SK-N-SH treated with all-trans-retinoic acid at 6 μM for 48 hours (cell line): ENCODE results near the gene IGF2BP1.
A peak's percentile ranks its signal among the peaks of the same experiment; 100 is the strongest.

Source experiments
- ATAC-seq: fragments of 200-7000 bp; cut with Tn5 transposase; 3 replicates; pipeline ENCODE4 v1.9.1; 2020; ENCODE audit warnings: mild to moderate bottlenecking, moderate library complexity
- ARNTL ChIP-seq: fragments of 450-650 bp; formaldehyde crosslinking; IDR thresholded peaks from 2 replicates; pipeline ENCODE4 v1.5.0; 2020; ENCODE audit warnings: low read depth, mild to moderate bottlenecking, moderate library complexity, borderline replicate concordance
- CSDC2 ChIP-seq: fragments of 250-450 bp; sonication (Bioruptor Pico); IDR thresholded peaks from 2 replicates; pipeline ENCODE4 v1.5.0; 2020; ENCODE audit warnings: mild to moderate bottlenecking, moderate library complexity
- ESRRG ChIP-seq: fragments of 250-450 bp; sonication (Bioruptor Pico); IDR thresholded peaks from 2 replicates; pipeline ENCODE4 v1.6.1; 2021; ENCODE audit warnings: mild to moderate bottlenecking
- GLIS3 ChIP-seq: fragments of 250-450 bp; sonication (Bioruptor Pico); IDR thresholded peaks from 2 replicates; pipeline ENCODE4 v1.5.0; 2020; ENCODE audit warnings: mild to moderate bottlenecking, moderate library complexity
- ISL1 ChIP-seq: fragments of 250-450 bp; sonication (Bioruptor Pico); IDR thresholded peaks from 2 replicates; pipeline ENCODE4 v2.1.2; 2022; ENCODE audit warnings: mild to moderate bottlenecking, moderate library complexity
- OSR1 ChIP-seq: fragments of 250-450 bp; sonication (Bioruptor Pico); IDR thresholded peaks from 2 replicates; pipeline ENCODE4 v1.8.0; 2022; ENCODE audit warnings: moderate library complexity, mild to moderate bottlenecking, inconsistent platforms
- PPARA ChIP-seq: fragments of 250-450 bp; sonication (Bioruptor Pico); IDR thresholded peaks from 2 replicates; pipeline ENCODE4 v1.5.0; 2020; ENCODE audit warnings: mild to moderate bottlenecking, borderline replicate concordance
- RARB ChIP-seq: fragments of 250-450 bp; sonication (Bioruptor Pico); IDR thresholded peaks from 2 replicates; pipeline ENCODE4 v1.8.0; 2021; ENCODE audit warnings: mild to moderate bottlenecking, moderate library complexity
- SNAI2 ChIP-seq: fragments of 250-450 bp; sonication (Bioruptor Pico); IDR thresholded peaks from 2 replicates; pipeline ENCODE4 v1.5.0; 2020; ENCODE audit warnings: mild to moderate bottlenecking, moderate library complexity
- TCF4 ChIP-seq: fragments of 250-450 bp; sonication (Bioruptor Pico); IDR thresholded peaks from 2 replicates; pipeline ENCODE4 v1.8.0; 2021; ENCODE audit warnings: mild to moderate bottlenecking, moderate library complexity, borderline replicate concordance
- TOX ChIP-seq: fragments of 250-450 bp; sonication (Bioruptor Pico); IDR thresholded peaks from 2 replicates; pipeline ENCODE4 v1.8.0; 2021; ENCODE audit warnings: mild to moderate bottlenecking, moderate library complexity, borderline replicate concordance
- ZC3H10 ChIP-seq: fragments of 250-450 bp; sonication (Bioruptor Pico); IDR thresholded peaks from 2 replicates; pipeline ENCODE4 v1.5.1; 2021; ENCODE audit warnings: mild to moderate bottlenecking, moderate library complexity
- ZFP3 ChIP-seq: fragments of 250-450 bp; sonication (Bioruptor Pico); IDR thresholded peaks from 2 replicates; pipeline ENCODE4 v1.5.0; 2020; ENCODE audit warnings: mild to moderate bottlenecking, moderate library complexity
- ZFP30 ChIP-seq: fragments of 450-650 bp; formaldehyde crosslinking; IDR thresholded peaks from 2 replicates; pipeline ENCODE4 v1.5.0; 2022; ENCODE audit warnings: mild to moderate bottlenecking, moderate library complexity
- ZNF565 ChIP-seq: fragments of 450-650 bp; formaldehyde crosslinking; conservative IDR thresholded peaks from 2 replicates; pipeline ENCODE4 v1.5.0; 2020; ENCODE audit warnings: low read depth, mild to moderate bottlenecking, moderate library complexity
- ZNF70 ChIP-seq: fragments of 450-650 bp; formaldehyde crosslinking; IDR thresholded peaks from 2 replicates; pipeline ENCODE4 v1.5.0; 2020; ENCODE audit warnings: mild to moderate bottlenecking, moderate library complexity
- ZNF8 ChIP-seq: fragments of 450-650 bp; formaldehyde crosslinking; IDR thresholded peaks from 2 replicates; pipeline ENCODE4 v1.5.0; 2020; ENCODE audit warnings: mild to moderate bottlenecking, moderate library complexity
- TF ChIP-seq, protein P1 (sequence below): fragments of 250-450 bp; sonication (Bioruptor Pico); IDR thresholded peaks from 2 replicates; pipeline ENCODE4 v1.5.1; 2020; ENCODE audit warnings: low read depth, mild to moderate bottlenecking, moderate library complexity
- TF ChIP-seq, protein P2 (sequence below): fragments of 250-450 bp; sonication (Bioruptor Pico); IDR thresholded peaks from 2 replicates; pipeline ENCODE4 v1.5.1; 2021; ENCODE audit warnings: mild to moderate bottlenecking, moderate library complexity
- TF ChIP-seq, protein P3 (sequence below): fragments of 250-450 bp; sonication (Bioruptor Pico); IDR thresholded peaks from 2 replicates; pipeline ENCODE4 v1.8.0; 2021; ENCODE audit warnings: low read depth, mild to moderate bottlenecking, moderate library complexity, borderline replicate concordance
- TF ChIP-seq, protein P4 (sequence below): fragments of 250-450 bp; sonication (Bioruptor Pico); IDR thresholded peaks from 2 replicates; pipeline ENCODE4 v1.8.0; 2020; ENCODE audit warnings: mild to moderate bottlenecking, moderate library complexity, borderline replicate concordance
- TF ChIP-seq, protein P5 (sequence below): fragments of 250-450 bp; sonication (Bioruptor Pico); IDR thresholded peaks from 2 replicates; pipeline ENCODE4 v1.5.0; 2020; ENCODE audit warnings: mild to moderate bottlenecking, moderate library complexity

Gene IGF2BP1

DNA sequence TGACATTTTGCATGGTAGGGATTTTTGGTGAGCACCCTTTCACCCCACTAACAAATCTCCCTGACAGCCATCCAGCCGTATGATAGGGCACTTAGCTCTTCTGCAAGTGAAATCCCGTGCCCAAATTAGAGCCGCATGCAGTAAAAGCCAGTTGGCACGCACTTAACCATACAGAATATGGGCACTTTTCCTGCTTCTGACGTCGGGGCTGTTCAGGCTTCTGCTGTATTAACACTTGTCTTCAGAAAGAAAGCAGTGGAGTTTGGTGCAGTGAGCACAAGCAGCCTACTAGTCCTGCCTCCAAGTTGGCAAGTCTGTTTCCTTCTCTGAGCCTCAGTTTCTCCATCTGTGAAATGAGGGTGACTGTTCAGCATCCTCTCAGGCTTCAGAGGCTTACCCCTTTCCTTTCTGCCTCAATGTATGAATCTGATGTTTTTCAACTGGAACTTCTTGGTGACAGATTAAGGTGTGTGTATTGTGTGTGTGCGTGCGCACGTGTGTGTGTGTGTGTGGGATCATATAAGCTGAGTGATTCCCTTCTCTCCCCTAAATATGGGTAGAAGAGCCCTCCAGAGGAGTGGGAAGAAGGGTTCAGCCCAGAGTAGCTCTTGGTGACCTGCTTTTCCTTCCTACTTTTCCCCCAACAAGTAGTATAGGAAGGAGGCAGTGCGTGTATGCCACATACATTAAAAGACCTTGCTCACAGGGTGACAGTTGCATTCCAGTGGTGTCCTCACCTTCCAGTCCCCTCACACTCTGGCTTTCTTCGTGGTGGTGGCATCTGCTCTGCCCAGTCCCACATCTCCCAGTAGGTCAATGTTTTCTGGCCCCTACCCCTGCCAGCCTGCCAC is 19.0 kb downstream of the IGF2BP1 start:
- peak; percentile 2; the same call in 2 of the 3 replicates for ATAC-seq
- TF ChIP-seq ZNF8 (no peak), OSR1 (CRISPR knock-in tag) (no peak)

DNA sequence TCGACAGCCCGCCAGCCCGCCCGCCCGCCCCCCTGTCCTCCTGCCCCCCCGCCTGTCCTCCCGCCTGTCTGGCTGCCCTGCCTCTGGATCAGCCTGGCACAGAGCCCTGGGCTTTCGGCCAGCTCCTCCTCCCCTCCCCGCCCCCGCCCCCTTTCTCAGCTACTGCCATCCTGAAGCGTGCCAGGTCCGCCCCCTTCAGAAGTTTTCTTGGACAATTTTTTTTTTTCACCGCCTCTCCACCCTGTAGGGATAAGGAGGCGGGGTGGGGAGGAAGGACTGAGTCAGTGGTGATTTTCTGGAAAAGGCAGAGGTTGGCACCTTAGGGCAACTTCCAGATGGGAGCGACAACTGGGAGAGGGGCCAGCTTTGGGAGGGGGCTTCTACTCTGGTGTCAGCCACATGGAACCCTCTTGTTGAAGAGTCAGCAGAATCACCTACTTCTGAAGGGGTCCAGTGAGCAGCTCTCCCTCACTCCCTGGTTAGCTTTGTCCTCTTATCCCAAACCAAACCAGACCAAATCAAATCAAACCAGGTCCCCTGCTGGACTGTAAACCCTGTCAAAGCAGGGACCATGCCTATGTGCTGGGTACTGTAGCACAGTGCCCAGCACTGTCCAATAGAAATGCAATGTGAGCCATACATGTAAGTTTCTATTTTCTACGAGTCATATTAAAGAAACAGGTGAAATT is 19.7 kb downstream of the IGF2BP1 start:
- peak; percentile 32 for ATAC-seq
- no peak for TF ChIP-seq TOX (CRISPR knock-in tag)

DNA sequence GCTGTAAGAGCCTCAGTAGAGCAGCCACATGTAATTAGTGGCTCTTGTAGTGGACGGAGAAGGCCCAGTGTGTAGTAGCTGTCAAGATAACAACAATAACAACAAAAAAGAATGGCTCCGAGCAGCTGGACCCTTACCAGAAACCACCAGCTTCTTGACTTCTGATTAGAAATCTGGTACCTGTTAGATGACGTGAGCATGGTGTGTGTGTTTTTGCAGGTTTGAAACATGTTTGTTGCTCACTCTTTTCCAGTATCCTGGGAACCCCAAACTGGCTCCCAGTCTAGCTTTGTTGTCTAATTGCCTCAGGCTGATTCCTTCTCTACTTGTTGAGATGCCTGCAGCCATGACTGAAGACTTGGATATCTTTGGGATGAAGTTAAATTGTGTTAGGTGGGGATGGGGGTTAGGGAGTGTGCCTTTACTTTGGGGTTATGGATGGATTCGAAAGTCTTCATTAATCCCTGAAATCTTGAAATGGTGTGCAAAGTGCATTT is 21.0 kb downstream of the IGF2BP1 start:
- ATAC-seq = no peak
- TF ChIP-seq, protein P1, sequence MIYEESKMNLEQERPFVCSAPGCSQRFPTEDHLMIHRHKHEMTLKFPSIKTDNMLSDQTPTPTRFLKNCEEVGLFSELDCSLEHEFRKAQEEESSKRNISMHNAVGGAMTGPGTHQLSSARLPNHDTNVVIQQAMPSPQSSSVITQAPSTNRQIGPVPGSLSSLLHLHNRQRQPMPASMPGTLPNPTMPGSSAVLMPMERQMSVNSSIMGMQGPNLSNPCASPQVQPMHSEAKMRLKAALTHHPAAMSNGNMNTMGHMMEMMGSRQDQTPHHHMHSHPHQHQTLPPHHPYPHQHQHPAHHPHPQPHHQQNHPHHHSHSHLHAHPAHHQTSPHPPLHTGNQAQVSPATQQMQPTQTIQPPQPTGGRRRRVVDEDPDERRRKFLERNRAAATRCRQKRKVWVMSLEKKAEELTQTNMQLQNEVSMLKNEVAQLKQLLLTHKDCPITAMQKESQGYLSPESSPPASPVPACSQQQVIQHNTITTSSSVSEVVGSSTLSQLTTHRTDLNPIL (CRISPR knock-in tag) = no peak
- TF ChIP-seq ZNF8 (no peak), PPARA (CRISPR knock-in tag) (no peak), GLIS3 (no peak), ISL1 (no peak), ZFP3 (CRISPR knock-in tag) (no peak), ZNF70 (CRISPR knock-in tag) (no peak), OSR1 (CRISPR knock-in tag) (no peak), ZNF565 (no peak), ZC3H10 (CRISPR knock-in tag) (no peak), CSDC2 (CRISPR knock-in tag) (no peak), TCF4 (CRISPR knock-in tag) (no peak), ARNTL (no peak), SNAI2 (no peak), RARB (no peak), ESRRG (CRISPR knock-in tag) (no peak)
- TF ChIP-seq, protein P2, sequence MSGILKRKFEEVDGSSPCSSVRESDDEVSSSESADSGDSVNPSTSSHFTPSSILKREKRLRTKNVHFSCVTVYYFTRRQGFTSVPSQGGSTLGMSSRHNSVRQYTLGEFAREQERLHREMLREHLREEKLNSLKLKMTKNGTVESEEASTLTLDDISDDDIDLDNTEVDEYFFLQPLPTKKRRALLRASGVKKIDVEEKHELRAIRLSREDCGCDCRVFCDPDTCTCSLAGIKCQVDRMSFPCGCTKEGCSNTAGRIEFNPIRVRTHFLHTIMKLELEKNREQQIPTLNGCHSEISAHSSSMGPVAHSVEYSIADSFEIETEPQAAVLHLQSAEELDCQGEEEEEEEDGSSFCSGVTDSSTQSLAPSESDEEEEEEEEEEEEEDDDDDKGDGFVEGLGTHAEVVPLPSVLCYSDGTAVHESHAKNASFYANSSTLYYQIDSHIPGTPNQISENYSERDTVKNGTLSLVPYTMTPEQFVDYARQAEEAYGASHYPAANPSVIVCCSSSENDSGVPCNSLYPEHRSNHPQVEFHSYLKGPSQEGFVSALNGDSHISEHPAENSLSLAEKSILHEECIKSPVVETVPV (CRISPR knock-in tag) = no peak
- TF ChIP-seq, protein P3, sequence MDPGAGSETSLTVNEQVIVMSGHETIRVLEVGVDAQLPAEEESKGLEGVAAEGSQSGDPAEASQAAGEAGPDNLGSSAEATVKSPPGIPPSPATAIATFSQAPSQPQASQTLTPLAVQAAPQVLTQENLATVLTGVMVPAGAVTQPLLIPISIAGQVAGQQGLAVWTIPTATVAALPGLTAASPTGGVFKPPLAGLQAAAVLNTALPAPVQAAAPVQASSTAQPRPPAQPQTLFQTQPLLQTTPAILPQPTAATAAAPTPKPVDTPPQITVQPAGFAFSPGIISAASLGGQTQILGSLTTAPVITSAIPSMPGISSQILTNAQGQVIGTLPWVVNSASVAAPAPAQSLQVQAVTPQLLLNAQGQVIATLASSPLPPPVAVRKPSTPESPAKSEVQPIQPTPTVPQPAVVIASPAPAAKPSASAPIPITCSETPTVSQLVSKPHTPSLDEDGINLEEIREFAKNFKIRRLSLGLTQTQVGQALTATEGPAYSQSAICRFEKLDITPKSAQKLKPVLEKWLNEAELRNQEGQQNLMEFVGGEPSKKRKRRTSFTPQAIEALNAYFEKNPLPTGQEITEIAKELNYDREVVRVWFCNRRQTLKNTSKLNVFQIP (CRISPR knock-in tag) = no peak

DNA sequence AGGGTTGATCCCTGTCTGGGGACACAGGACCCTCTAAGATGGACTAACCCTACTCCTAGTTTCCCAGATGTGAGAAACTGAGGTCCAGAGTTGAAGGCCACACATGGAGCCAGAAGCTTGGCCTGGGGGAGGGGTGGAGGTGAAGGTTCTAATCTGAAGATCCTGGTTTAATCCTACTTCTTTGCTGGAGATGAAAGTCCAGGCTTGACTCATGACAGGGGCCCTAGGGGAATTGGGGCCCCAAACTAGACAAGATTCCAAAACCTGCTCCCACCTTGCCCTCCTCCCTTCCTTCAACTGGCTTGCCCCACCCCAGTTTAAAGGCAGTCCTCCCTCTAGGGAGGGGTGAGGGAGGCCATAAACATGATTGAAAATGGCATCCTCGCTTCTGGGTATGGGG is 21.6 kb downstream of the IGF2BP1 start:
- TF ChIP-seq, protein P4, sequence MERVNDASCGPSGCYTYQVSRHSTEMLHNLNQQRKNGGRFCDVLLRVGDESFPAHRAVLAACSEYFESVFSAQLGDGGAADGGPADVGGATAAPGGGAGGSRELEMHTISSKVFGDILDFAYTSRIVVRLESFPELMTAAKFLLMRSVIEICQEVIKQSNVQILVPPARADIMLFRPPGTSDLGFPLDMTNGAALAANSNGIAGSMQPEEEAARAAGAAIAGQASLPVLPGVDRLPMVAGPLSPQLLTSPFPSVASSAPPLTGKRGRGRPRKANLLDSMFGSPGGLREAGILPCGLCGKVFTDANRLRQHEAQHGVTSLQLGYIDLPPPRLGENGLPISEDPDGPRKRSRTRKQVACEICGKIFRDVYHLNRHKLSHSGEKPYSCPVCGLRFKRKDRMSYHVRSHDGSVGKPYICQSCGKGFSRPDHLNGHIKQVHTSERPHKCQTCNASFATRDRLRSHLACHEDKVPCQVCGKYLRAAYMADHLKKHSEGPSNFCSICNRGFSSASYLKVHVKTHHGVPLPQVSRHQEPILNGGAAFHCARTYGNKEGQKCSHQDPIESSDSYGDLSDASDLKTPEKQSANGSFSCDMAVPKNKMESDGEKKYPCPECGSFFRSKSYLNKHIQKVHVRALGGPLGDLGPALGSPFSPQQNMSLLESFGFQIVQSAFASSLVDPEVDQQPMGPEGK (CRISPR knock-in tag) = no peak
- TF ChIP-seq GLIS3 = no peak
- TF ChIP-seq, protein P2 (CRISPR knock-in tag) = no peak
- no peak for TF ChIP-seq ZFP30 (CRISPR knock-in tag)
- TF ChIP-seq ARNTL = no peak
- no peak for TF ChIP-seq SNAI2
- no peak for TF ChIP-seq ZNF565
- no peak for TF ChIP-seq OSR1 (CRISPR knock-in tag)
- TF ChIP-seq ZC3H10 (CRISPR knock-in tag) = no peak
- TF ChIP-seq, protein P5, sequence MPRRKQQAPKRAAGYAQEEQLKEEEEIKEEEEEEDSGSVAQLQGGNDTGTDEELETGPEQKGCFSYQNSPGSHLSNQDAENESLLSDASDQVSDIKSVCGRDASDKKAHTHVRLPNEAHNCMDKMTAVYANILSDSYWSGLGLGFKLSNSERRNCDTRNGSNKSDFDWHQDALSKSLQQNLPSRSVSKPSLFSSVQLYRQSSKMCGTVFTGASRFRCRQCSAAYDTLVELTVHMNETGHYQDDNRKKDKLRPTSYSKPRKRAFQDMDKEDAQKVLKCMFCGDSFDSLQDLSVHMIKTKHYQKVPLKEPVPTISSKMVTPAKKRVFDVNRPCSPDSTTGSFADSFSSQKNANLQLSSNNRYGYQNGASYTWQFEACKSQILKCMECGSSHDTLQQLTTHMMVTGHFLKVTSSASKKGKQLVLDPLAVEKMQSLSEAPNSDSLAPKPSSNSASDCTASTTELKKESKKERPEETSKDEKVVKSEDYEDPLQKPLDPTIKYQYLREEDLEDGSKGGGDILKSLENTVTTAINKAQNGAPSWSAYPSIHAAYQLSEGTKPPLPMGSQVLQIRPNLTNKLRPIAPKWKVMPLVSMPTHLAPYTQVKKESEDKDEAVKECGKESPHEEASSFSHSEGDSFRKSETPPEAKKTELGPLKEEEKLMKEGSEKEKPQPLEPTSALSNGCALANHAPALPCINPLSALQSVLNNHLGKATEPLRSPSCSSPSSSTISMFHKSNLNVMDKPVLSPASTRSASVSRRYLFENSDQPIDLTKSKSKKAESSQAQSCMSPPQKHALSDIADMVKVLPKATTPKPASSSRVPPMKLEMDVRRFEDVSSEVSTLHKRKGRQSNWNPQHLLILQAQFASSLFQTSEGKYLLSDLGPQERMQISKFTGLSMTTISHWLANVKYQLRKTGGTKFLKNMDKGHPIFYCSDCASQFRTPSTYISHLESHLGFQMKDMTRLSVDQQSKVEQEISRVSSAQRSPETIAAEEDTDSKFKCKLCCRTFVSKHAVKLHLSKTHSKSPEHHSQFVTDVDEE = no peak
- no peak for TF ChIP-seq PPARA (CRISPR knock-in tag)
- TF ChIP-seq ZFP3 (CRISPR knock-in tag) = no peak
- no peak for TF ChIP-seq ISL1
- TF ChIP-seq, protein P3 (CRISPR knock-in tag) = no peak
- TF ChIP-seq TOX (CRISPR knock-in tag) = no peak
- TF ChIP-seq, all 23 proteins: peak for 0
- ATAC-seq = no peak
